ENCODE results near the gene OR52I2.

OR52I2 gene

DNA sequence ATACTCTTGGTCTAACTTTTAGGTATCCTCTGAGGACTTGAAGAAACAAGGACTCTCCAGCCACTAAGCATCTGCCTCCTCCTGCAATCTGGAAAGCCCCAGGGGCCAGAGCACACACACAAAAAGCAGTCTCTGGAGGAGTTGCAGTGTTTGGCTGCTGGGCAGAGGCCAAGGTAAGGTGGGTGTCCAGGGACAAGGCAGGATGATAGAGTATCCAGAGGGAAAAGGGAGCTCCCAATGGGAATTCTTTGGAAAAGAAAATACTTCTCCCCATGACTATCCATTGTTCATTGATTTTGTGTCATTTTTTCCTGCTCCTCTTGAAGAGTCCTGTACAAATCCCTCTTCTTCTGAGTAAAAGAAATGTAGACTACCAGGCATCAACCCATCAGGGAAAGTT is at the start of gene OR52I2:
Gene OR52I2, plus strand, starts transcription at position 301 of the 400 bp plus-strand sequence.
- H3K4me3 ChIP-seq (ENCODE audit: low read depth, low read length), result no peak within 1 kb of the TSS

DNA sequence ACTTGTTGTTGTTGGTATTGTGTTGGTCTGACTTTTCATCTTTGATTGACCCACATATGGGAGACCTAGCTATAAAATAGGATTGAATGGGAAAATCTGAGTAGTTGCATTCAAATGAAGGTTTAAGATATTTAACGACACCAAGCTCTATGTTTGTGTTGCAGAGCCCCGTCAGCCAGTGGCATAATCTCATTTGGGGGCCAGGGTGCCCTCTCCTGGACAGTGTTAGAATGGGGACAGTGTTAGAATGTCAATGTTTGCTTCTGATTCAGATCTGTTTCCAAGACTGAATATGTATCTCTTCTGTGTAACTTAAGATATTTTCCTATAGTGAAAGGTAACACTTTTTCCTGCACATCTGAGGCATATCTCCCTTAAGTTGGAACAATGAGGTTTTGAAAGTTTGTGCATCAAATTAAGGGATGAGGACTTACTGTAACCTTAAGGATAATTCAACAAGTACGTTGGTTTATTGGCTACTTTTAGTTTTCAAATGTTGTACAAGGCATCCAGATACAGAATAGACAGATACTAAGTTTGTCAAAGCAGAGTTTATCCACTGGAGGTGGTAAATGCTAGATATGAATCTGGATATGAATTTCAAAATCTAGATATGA is 41.8 kb upstream of the OR52I2 start:
- no peak overlapping the region for H3K4me3 ChIP-seq (ENCODE audit: low read depth, low read length)

GRCh38 chr11:4541071-4541470 is 40.5 kb upstream of the OR52I2 start:
- no peak overlapping the region for H3K4me3 ChIP-seq (ENCODE audit: low read depth, low read length)

DNA sequence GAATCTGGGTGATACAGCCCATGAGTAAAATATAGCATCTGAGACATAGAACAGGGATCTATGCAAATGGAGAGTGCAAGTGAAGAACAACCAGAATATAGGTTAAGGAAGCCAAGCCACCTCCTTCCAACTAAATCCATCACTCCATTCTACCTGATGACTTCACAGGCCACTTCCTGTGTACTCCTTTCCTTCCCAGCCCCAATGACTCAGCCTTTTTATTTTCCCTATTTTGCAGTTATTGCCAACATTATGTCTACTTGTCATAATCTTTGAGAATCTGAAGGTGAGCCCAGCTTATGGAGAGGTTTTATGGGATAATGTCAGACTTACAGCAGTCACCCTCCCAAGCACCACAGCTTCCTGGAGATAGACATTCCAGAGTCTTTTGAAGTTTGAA is 38.0 kb upstream of the OR52I2 start:
- no peak overlapping the region for H3K4me3 ChIP-seq (ENCODE audit: low read depth, low read length)

DNA sequence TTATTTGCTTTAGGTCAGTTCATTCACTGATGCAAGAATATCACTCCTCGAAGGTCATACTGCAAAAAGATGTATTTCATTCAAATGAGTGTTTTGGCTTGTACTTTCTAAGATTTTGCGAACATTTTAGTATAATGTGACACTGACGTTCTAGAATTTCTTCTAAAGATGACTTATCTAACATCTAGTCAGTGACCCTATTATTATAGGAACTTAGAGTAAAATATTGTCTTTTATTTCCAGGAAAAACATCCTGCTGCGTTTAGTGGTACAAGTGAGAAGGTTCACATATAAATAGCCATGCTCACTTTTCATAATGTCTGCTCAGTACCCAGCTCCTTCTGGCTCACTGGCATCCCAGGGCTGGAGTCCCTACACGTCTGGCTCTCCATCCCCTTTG is 36.7 kb upstream of the OR52I2 start, which contains the start of gene OR52M1:
Gene OR52M1, plus strand, starts transcription at position 301 of the 400 bp plus-strand sequence. Its CDS starts 0 bp downstream, at position 301.
- no peak within 1 kb of the TSS for H3K4me3 ChIP-seq (ENCODE audit: low read depth, low read length)

- no peak overlapping the region for H3K4me3 ChIP-seq (ENCODE audit: low read depth, low read length)
Measured at GRCh38 chr11:4546878-4547277, 34.7 kb upstream of the OR52I2 start.

DNA sequence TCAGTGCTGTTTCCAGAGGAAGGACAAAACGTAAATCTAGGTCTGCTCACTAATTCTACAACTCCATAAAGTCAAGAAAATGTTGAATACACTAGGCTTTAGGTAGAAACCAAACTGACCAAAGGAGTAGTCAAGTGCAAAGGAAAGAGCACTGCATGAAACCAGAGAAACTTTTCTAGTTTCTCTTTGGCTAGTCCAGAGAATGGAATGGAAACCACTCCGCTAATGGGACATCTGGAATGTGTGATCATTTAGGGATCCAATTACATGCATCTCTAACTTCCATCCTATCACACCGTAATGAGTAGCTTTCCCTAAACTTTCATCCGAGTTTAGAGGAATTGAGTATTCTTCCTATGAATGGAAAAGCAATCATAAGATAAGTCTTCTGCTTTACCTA is 34.1 kb upstream of the OR52I2 start:
- H3K4me3 ChIP-seq (ENCODE audit: low read depth, low read length), result no peak overlapping the region

DNA sequence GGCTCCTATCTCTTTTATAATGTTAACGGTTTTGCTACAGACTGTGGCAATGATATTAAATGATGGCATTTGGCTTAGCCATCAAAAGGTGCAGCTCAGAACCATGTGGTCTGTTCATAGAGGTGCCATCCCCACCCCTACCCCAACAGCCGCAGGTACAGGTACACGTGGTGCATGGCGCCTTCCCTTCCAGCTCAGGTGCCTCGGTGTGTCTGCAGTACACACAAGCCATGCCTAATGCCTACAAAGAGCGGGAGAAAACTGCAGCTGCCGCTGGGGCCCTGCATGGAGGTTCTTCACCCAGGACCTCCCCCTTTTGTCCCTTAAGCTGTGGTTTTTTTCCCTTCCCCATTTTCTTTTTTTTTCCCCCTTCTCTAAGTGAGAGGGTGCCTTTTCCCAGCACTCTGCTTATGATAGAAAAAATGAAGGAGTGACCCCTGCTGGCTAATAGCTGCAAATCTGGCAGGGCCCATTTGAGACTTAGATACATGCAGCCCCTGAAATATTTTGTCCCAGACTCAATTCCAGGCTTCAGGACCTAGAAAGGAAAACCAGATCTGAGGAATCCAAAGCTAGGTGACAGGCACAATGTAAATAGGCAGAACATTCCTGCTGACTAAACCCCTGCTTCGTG is 30.1 kb upstream of the OR52I2 start:
- H3K4me3 ChIP-seq (ENCODE audit: low read depth, low read length), result no peak overlapping the region

- H3K4me3 ChIP-seq (ENCODE audit: low read depth, low read length), result no peak overlapping the region
Measured at GRCh38 chr11:4559527-4560440, 21.8 kb upstream of the OR52I2 start.

DNA sequence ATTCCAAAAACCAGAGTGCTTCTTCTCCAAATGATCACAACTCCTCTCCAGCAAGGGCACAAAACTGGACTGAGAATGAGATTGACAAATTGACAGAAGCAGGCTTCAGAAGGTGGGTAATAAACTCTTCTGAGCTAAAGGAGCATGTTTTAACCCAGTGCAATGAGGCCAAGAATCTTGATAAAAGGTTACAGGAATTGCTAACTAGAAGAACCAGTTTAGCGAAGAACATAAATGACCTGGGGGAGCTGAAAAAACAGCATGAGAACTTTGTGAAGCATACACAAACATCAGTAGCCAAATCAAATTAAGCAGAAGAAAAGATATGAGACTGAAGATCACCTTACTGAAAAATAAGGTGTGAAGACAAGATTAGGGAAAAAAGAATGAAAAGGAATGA is 21.1 kb upstream of the OR52I2 start:
- no peak overlapping the region for H3K4me3 ChIP-seq (ENCODE audit: low read depth, low read length)

DNA sequence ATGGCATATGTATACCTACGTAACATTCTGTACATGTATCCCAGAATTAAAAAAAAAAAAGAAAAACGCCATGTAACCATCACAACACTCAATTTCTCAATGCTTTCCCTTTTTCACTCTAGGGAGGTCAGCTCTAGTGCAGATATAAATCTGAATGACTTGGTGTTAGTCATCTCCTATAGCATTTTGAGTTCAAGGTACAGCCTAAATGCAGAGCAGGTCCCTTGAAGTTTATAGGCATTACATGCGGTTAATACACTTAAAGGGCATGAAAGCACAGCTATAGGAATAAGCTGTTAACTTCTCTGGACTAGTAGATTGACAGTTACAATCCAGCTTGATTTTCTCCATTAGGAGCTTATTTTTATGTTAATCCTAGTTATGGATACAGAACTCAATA is 16.2 kb upstream of the OR52I2 start:
- no peak overlapping the region for H3K4me3 ChIP-seq (ENCODE audit: low read depth, low read length)

GRCh38 chr11:4569075-4569474 is 12.5 kb upstream of the OR52I2 start:
- no peak overlapping the region for H3K4me3 ChIP-seq (ENCODE audit: low read depth, low read length)

- H3K4me3 ChIP-seq (ENCODE audit: low read depth, low read length), result no peak overlapping the region
Measured at GRCh38 chr11:4576880-4577279, 4.7 kb upstream of the OR52I2 start.

DNA sequence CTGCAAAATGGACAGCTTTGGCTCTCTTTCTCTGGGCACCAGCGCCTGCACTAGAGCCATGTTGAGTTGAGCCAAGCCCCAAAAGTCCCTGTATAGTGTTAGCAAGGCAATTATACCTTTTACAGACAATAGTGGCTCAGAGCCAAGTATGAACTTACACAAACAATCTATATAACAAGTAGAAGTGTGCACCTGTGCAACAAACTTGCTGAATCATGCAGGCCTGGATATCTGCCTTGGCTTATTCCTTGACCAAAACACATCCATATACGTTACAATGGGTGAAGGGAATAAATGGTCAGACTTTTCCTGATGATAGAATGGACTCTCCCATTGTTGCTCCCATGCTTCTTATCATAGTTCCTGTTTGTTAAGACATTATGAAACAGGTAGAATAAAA is 3.8 kb upstream of the OR52I2 start:
- no peak overlapping the region for H3K4me3 ChIP-seq (ENCODE audit: low read depth, low read length)

- H3K4me3 ChIP-seq (ENCODE audit: low read depth, low read length), result no peak overlapping the region
Measured at GRCh38 chr11:4578624-4579023, 2.9 kb upstream of the OR52I2 start.

- no peak overlapping the region for H3K4me3 ChIP-seq (ENCODE audit: low read depth, low read length)
Measured at GRCh38 chr11:4580124-4580523, 1.4 kb upstream of the OR52I2 start.

- H3K4me3 ChIP-seq (ENCODE audit: low read depth, low read length), result no peak overlapping the region
Measured at GRCh38 chr11:4589017-4589416, 7.5 kb downstream of the OR52I2 start.

DNA sequence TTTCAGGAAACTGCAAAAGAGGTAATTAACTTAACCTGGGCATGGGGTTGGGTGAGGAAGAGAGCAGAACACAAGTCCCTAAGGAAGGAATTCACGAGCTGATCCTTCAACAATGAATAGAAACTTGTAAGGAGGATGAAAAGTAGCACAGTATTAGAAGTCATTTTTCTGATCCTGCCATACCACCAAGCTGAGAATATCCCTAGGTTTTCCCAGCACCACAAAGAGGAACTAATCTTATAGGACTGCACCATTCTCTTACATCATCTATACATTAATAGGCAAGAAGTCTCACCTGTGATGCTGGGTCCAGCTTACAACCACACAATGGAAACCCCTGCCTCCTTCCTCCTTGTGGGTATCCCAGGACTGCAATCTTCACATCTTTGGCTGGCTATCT is 12.2 kb downstream of the OR52I2 start, which contains the start of gene OR52I1:
Gene OR52I1, plus strand, starts transcription at position 301 of the 400 bp plus-strand sequence. Its CDS starts 0 bp downstream, at position 301.
- H3K4me3 ChIP-seq (ENCODE audit: low read depth, low read length), result no peak within 1 kb of the TSS

DNA sequence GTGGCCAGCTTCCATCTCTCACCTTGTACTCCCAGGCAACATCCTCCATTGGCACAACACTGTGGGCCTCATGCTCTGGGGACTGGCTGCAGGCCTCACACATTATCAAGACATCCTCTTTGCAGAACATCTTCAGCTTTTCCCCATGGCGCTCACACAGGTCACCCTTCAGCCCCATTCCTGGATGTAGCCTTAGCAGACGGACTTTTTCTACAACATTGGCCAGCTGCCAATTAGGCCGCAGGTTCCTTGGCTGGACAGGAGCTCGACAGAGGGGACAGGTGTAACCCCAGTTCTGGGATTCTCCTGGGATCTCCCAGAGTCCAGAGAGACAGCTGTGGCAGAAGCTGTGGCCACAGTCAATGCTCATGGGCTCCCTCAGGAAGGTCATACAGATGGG is 23.5 kb downstream of the OR52I2 start:
- H3K4me3 ChIP-seq (ENCODE audit: low read depth, low read length), result no peak overlapping the region

GRCh38 chr11:4606231-4607015 is 24.9 kb downstream of the OR52I2 start:
- H3K4me3 ChIP-seq (ENCODE audit: low read depth, low read length), result no peak overlapping the region

DNA sequence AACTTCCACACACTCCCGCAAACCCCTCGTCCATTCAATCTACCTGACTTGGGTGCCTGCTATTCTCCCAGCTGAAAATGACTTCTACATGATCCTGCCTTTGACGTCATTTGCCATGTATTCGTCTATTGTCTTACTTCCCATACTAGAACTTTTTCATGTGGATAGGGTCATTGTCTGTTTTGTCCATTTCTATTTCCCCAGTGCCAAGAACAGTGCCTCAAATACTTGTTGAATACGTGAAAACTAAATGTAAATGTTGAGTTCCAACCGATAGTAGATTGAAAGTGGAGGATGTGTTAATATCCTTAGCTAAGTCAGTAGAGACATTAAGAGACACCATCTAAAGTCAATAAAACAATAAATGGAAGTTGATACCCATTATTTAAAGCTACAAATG is 25.6 kb downstream of the OR52I2 start:
- peak overlapping the region; percentile 72 for H3K4me3 ChIP-seq (ENCODE audit: low read depth, low read length)

Measured in iPS-11a (cell line).